IMR-90 (cell line): Measurements from ENCODE around the gene YRDC. TPM values are rescaled to one million over a fixed set of nuclear protein-coding genes. Genes with fewer than 3 reads are reported as not detected.

Experiments
- ATAC-seq: fragments of 200-7000 bp; cut with Tn5 transposase; 2 replicates; pipeline ENCODE4 v1.9.1; 2020; ENCODE audit warnings: low read depth, mild to moderate bottlenecking, moderate library complexity
- BruUV-seq: library from RNA; stranded (reverse); fragments of 400-500 nt; replicated peaks from 2 replicates; lab custom pipeline; 2021; lab: Mats Ljungman, UMichigan
- CTCF ChIA-PET: fragments of 300-600 bp; formaldehyde crosslinking; extraction: SDS; loops from one replicate; lab custom pipeline; 2021; ENCODE audit warnings: antibody characterized with exemption; lab: Yijun Ruan, JAX
- POLR2A ChIA-PET: fragments of 300-600 bp; sonication (Branson Sonifier 250); formaldehyde crosslinking; loops from one replicate; lab custom pipeline; 2022; ENCODE audit warnings: antibody characterized with exemption; ENCODE audit not compliant: unreplicated experiment; lab: Charles Lee
- DNase-seq: peaks from one replicate; pipeline ENCODE4 v3.0.0; 2013
- H2AFZ ChIP-seq: replicated peaks from 2 replicates; pipeline ENCODE3; 2013; ENCODE audit warnings: low read length, mild to moderate bottlenecking; ENCODE audit not compliant: poor library complexity
- H2AK5ac ChIP-seq: 2 replicates; pipeline ENCODE4 v1.6.1; 2013; ENCODE audit warnings: low read depth, low read length, inconsistent platforms
- H2AK9ac ChIP-seq: replicated peaks from 2 replicates; pipeline ENCODE3; 2013; ENCODE audit warnings: mild to moderate bottlenecking, low read depth, low read length, moderate library complexity; ENCODE audit not compliant: poor library complexity
- H2BK120ac ChIP-seq: 2 replicates; pipeline ENCODE4 v1.6.1; 2013; ENCODE audit warnings: low read depth, low read length, inconsistent platforms
- H2BK15ac ChIP-seq: 3 replicates; pipeline ENCODE4 v1.6.1; 2013; ENCODE audit warnings: low read depth, low read length, inconsistent platforms
- H2BK20ac ChIP-seq: 2 replicates; pipeline ENCODE4 v1.6.1; 2013; ENCODE audit warnings: low read depth, mild to moderate bottlenecking, inconsistent platforms, low read length, moderate library complexity
- H2BK5ac ChIP-seq: 2 replicates; pipeline ENCODE4 v1.6.1; 2013; ENCODE audit warnings: mild to moderate bottlenecking, low read depth, low read length, inconsistent platforms; ENCODE audit not compliant: poor library complexity, severe bottlenecking
- H3K14ac ChIP-seq: replicated peaks from 2 replicates; pipeline ENCODE4 v1.6.1; 2013; ENCODE audit warnings: low read depth, low read length, inconsistent platforms
- H3K18ac ChIP-seq: 2 replicates; pipeline ENCODE4 v1.6.1; 2013; ENCODE audit warnings: low read depth, low read length, control low read depth
- H3K23ac ChIP-seq: 2 replicates; pipeline ENCODE4 v1.6.1; 2013; ENCODE audit warnings: low read depth, low read length, inconsistent platforms
- H3K27ac ChIP-seq: 2 replicates; pipeline ENCODE4 v1.5.1; 2013; ENCODE audit warnings: mild to moderate bottlenecking, control low read depth, low read length; ENCODE audit not compliant: insufficient read depth
- H3K27me3 ChIP-seq: 2 replicates; pipeline ENCODE4 v1.6.1; 2013; ENCODE audit warnings: low read length; ENCODE audit not compliant: control insufficient read depth, insufficient read depth
- H3K36me3 ChIP-seq: 2 replicates; pipeline ENCODE4 v1.6.1; 2013; ENCODE audit warnings: low read length, mixed read lengths; ENCODE audit not compliant: control insufficient read depth, insufficient read depth
- H3K4ac ChIP-seq: 2 replicates; pipeline ENCODE4 v1.6.1; 2013; ENCODE audit warnings: low read depth, low read length, inconsistent platforms
- H3K4me1 ChIP-seq: 2 replicates; pipeline ENCODE4 v1.6.1; 2013; ENCODE audit warnings: low read length, mixed read lengths; ENCODE audit not compliant: control insufficient read depth, insufficient read depth
- H3K4me2 ChIP-seq: 2 replicates; pipeline ENCODE4 v1.6.1; 2013; ENCODE audit warnings: low read depth, mild to moderate bottlenecking, control low read depth, low read length, moderate library complexity
- H3K4me3 ChIP-seq: 2 replicates; pipeline ENCODE4 v1.5.1; 2013; ENCODE audit warnings: low read depth, mild to moderate bottlenecking, control low read depth, low read length, moderate library complexity; ENCODE audit not compliant: insufficient read depth
- H3K56ac ChIP-seq: 2 replicates; pipeline ENCODE4 v1.6.1; 2013; ENCODE audit warnings: low read length, inconsistent platforms; ENCODE audit not compliant: insufficient read depth; ENCODE audit errors: extremely low read depth
- H3K79me1 ChIP-seq, 2 experiments: 2 replicates each; pipeline ENCODE4 v1.6.1; 2013; ENCODE audit warnings: low read length in 2 of 2, inconsistent platforms in 1 of 2, low read depth in 1 of 2
- H3K9ac ChIP-seq: 2 replicates; pipeline ENCODE4 v1.6.1; 2013; ENCODE audit warnings: low read depth, low read length, control low read depth
- H3K9me1 ChIP-seq: 2 replicates; pipeline ENCODE4 v1.6.1; 2013; ENCODE audit warnings: low read length, inconsistent platforms; ENCODE audit not compliant: insufficient read depth
- H3K9me3 ChIP-seq: 2 replicates; pipeline ENCODE4 v1.6.1; 2013; ENCODE audit warnings: low read length; ENCODE audit not compliant: control insufficient read depth, insufficient read depth
- H4K20me1 ChIP-seq: 2 replicates; pipeline ENCODE4 v1.6.1; 2013; ENCODE audit warnings: low read length, inconsistent platforms; ENCODE audit not compliant: insufficient read depth
- H4K5ac ChIP-seq: 2 replicates; pipeline ENCODE4 v1.6.1; 2013; ENCODE audit warnings: mild to moderate bottlenecking, low read depth, low read length, control low read depth
- H4K8ac ChIP-seq, 2 experiments: 2 replicates each; pipeline ENCODE4 v1.6.1; 2013; ENCODE audit warnings: low read depth in 2 of 2, low read length in 2 of 2, control low read depth in 1 of 2, inconsistent platforms in 1 of 2
- H4K91ac ChIP-seq: 2 replicates; pipeline ENCODE4 v1.6.1; 2013; ENCODE audit warnings: low read depth, low read length, inconsistent platforms; ENCODE audit not compliant: insufficient read depth
- CEBPB ChIP-seq: IDR thresholded peaks from 2 replicates; pipeline ENCODE4 v1.6.1; 2012; ENCODE audit warnings: low read depth, low read length, improper control_type of control experiment
- ELK1 ChIP-seq: fragments of 150-350 bp; IDR thresholded peaks from 2 replicates; pipeline ENCODE4 v1.6.1; 2016; ENCODE audit warnings: low read depth, mild to moderate bottlenecking, low read length, moderate library complexity, borderline replicate concordance
- MAZ ChIP-seq: IDR thresholded peaks from 2 replicates; pipeline ENCODE4 v1.6.1; 2012; ENCODE audit warnings: low read depth, mild to moderate bottlenecking, low read length, improper control_type of control experiment, moderate library complexity, borderline replicate concordance
- MXI1 ChIP-seq: IDR thresholded peaks from 2 replicates; pipeline ENCODE4 v1.6.1; 2012; ENCODE audit warnings: low read depth, mild to moderate bottlenecking, low read length, moderate library complexity, borderline replicate concordance
- NFE2L2 ChIP-seq: fragments of 150-350 bp; IDR thresholded peaks from 2 replicates; pipeline ENCODE4 v1.6.1; 2016; ENCODE audit warnings: low read depth, mild to moderate bottlenecking, low read length
- POLR2A ChIP-seq: IDR thresholded peaks from 2 replicates; pipeline ENCODE4 v1.6.1; 2012; ENCODE audit warnings: mild to moderate bottlenecking, low read depth, low read length
- WGBS, 2 experiments: methylation state at CpG; one replicate each; pipeline versions ENCODE4 v1.1.5 to v1.1.7; 2013; ENCODE audit warnings: missing lambda C conversion rate in 2 of 2; ENCODE audit not compliant: insufficient read length in 1 of 2; ENCODE audit errors: extremely low coverage in 2 of 2; 5-methylcytosine and 5-hydroxymethylcytosine counted together
- dilution Hi-C: fragments of 300-500 bp; cut with HindIII; formaldehyde crosslinking; loops from one replicate; pipeline ENCODE4 v1.14.3; 2018; ENCODE audit warnings: low sequenced_read_pairs; ENCODE audit not compliant: unreplicated experiment
- in situ Hi-C: fragments of 300-500 bp; cut with MboI; formaldehyde crosslinking; loops from 3 replicates; pipeline ENCODE4 v1.14.3; 2019; ENCODE audit warnings: low sequenced_read_pairs, inconsistent platforms, mixed read lengths
- intact Hi-C: fragments of 100-400 bp; cut with micrococcal nuclease; formaldehyde crosslinking; loops from 2 replicates; pipeline ENCODE4 v1.10.0; 2022
- polyA plus RNA-seq, 3 experiments: library from polyadenylated mRNA; depleted of rRNA; stranded (reverse); fragments of >200 nt; gene quantifications; 2 replicates each; pipeline ENCODE4 v1.2.3, GENCODE V29; 2012; ENCODE audit warnings: low replicate concordance in 1 of 3
- total RNA-seq: library from RNA; depleted of rRNA; stranded (reverse); fragments of >200 nt; gene quantifications from 2 replicates; pipeline ENCODE4 v1.2.3, GENCODE V29; 2012

YRDC gene
- total and polyA plus RNA-seq, 2 of the 4 experiments (the other 2 are of a cell fraction), result 21.0 to 21.7 TPM

DNA sequence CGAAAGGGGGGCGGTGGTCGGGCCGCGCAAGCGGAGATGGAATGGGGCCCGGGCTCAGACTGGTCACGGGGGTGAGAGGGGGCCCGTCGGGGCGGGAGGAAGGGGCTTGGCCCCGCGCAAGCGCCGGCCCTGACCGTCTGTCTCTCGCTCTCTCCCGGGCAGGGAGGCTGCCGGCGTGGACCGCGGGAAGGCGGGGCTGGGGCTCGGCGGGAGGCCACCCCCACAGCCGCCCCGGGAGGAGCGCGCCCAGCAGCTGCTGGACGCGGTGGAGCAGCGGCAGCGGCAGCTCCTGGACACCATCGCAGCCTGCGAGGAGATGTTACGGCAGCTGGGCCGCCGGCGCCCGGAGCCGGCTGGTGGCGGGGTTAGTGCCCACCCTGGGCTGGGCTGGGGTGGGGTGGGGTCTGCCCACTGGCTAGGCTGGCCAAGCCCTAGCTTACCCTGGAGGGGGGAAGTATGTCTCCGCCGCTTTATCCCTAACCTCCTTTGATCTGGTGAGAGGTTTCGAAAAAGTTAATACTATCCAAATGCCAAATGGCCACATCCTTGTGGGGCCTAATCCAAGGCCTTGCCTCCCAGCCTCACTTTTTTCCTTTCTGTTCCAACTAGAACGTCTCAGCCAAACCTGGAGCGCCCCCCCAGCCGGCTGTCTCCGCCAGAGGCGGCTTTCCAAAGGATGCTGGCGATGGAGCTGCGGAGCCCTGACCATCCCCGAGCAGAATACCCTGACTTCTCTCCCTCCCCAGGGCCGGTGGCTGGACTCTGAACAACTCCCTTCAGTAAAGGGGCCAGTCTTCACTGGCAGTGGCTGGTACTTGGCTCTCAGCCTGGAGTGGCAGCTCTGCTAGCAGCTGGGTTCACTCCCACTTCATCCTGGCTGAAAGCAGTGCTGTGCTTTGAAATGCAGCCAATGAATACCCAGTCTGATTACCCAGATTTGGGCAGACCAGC is 636 bp upstream of the YRDC start:
- peak overlapping the region; percentile 72; the same call in 1 of the 2 replicates for H3K23ac ChIP-seq
- H2BK5ac ChIP-seq, result peak overlapping the region; percentile 67
- WGBS, 2 experiments, result 0% methylated on average over 9 of the region's 54 CpGs; no CpG with 5 or more reads in 1 of the 2 experiments
- CTCF ChIA-PET, result interaction anchor here (0.6 to 1.5 kb wide), 4 partner anchors 10 to 79 kb away, joined by 3 to 7 read pairs (median 4); partner anchors contain the start of gene MTF1
- H4K91ac ChIP-seq, result peak overlapping the region; percentile 23; the same call in 1 of the 2 replicates
- no peaks in the 10 kb centered on the region for H3K9me3 ChIP-seq
- H4K8ac ChIP-seq, result peak overlapping the region; percentile 71 to 76; a peak in 2 of 4 replicates
- DNase-seq (peak; percentile 76), ATAC-seq (peak; percentile 82)
- peak overlapping the region; percentile 50; the same call in 1 of the 2 replicates for H3K56ac ChIP-seq
- no peak overlapping the region for H2BK15ac ChIP-seq
- peak overlapping the region; percentile 88 for H2AK9ac ChIP-seq
- H3K4me2 ChIP-seq, result peak overlapping the region; percentile 60
- H3K27me3 ChIP-seq, result no peaks in the 10 kb centered on the region
- peak overlapping the region; percentile 88 for H3K27ac ChIP-seq
- no peak; the same call in 1 of the 2 replicates for TF ChIP-seq POLR2A
- no peak for TF ChIP-seq NFE2L2
- no peak for TF ChIP-seq ELK1
- no peak for TF ChIP-seq CEBPB
- peak; percentile 66 for TF ChIP-seq MAZ
- TF ChIP-seq MXI1, result peak; percentile 24; the same call in 1 of the 2 replicates
- peak overlapping the region; percentile 81 for H3K9ac ChIP-seq
- peaks cover 39 to 60% of the 10 kb centered on the region in 2 experiments for H3K79me1 ChIP-seq
- peaks cover 24% of the 10 kb centered on the region for H4K20me1 ChIP-seq
- no peak overlapping the region for H2BK120ac ChIP-seq
- peak overlapping the region; percentile 94 for H2AFZ ChIP-seq
- peaks cover 7% of the 10 kb centered on the region; the same call in 1 of the 2 replicates for H3K9me1 ChIP-seq
- intact Hi-C loops (loop anchor here (1.0 to 10.0 kb wide), 3 partner anchors 52 to 204 kb away; partner anchors contain the start of gene CDCA8), in situ Hi-C loops (no loop called here), dilution Hi-C loops (no loop called here)
- peaks cover 6% of the 10 kb centered on the region; the same call in 1 of the 2 replicates for H3K4me1 ChIP-seq
- peak overlapping the region; percentile 76 for H3K14ac ChIP-seq
- H3K4me3 ChIP-seq, result peak overlapping the region; percentile 90
- H3K18ac ChIP-seq, result no peak overlapping the region; the same call in 1 of the 2 replicates
- no peak overlapping the region for H2BK20ac ChIP-seq
- peak overlapping the region; percentile 79 for H2AK5ac ChIP-seq
- H3K36me3 ChIP-seq, result peaks cover 24% of the 10 kb centered on the region
- TSS peak; percentile 95 for BruUV-seq
- peak overlapping the region; percentile 14 for H4K5ac ChIP-seq
- peak overlapping the region; percentile 76 for H3K4ac ChIP-seq
- POLR2A ChIA-PET, result interaction anchor here (0.6 to 1.1 kb wide), 6 partner anchors 34 to 1755 kb away, joined by 3 to 17 read pairs (median 4); partner anchors contain the start of gene DNALI1
